Fibroblast of lung (primary cell): ENCODE results near the gene PAX2.

Experiments
- EZH2 ChIP-seq: IDR thresholded peaks from 2 replicates; pipeline ENCODE4 v1.5.1; 2012; ENCODE audit warnings: low read length, control low read depth, mild to moderate bottlenecking; ENCODE audit errors: missing control alignments
- TF ChIP-seq, protein P1 (sequence below), 2 donors: IDR thresholded peaks in 1 of 2; conservative IDR thresholded peaks in 1 of 2; 1 replicate in 1 of 2; 2 replicates in 1 of 2; pipeline ENCODE4 v1.5.1; 2011 to 2012; ENCODE audit warnings: low read length in 2 of 2, control low read depth in 1 of 2, inconsistent platforms in 1 of 2, low read depth in 1 of 2, mild to moderate bottlenecking in 1 of 2

DNA sequence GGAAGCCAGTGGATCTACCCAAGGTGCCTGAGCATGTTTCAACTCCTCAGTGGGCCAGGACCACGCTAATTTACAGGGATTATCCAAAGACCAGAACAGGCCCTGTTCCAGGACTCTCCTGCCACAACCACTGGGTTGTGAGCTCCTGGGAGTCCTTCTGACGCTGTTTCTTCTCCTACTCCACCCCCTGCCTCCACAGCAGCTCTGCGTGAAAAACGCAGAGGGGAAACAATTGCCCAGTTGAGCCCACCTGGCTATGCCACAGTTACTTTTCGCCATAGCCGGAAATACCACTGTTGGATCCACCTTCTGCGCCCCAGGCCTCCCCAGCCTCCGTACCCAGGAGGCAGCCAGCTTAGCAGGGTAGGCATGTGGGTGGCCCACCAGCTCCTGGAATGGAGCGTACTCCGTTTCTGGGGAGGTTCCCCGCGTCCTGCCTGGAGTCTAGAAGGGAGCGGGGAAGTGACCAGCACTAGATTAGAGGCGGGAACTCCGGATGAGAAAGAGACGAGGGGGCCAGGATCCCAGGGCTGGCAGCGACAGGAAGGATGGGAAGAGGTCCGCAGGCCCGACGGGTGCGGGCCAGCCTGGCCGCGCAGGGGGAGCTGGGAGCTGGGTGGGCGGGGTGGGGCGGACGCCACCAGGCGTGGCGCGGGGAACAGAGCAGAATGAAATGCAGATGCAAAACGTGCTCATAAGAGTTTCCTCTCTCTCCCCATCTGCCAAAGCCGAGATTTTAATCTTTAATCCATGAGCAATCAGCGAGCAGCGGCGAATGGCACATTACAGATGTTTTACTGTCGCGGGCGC lies 32.1 kb upstream of the PAX2 start:
- TF ChIP-seq, protein P1, sequence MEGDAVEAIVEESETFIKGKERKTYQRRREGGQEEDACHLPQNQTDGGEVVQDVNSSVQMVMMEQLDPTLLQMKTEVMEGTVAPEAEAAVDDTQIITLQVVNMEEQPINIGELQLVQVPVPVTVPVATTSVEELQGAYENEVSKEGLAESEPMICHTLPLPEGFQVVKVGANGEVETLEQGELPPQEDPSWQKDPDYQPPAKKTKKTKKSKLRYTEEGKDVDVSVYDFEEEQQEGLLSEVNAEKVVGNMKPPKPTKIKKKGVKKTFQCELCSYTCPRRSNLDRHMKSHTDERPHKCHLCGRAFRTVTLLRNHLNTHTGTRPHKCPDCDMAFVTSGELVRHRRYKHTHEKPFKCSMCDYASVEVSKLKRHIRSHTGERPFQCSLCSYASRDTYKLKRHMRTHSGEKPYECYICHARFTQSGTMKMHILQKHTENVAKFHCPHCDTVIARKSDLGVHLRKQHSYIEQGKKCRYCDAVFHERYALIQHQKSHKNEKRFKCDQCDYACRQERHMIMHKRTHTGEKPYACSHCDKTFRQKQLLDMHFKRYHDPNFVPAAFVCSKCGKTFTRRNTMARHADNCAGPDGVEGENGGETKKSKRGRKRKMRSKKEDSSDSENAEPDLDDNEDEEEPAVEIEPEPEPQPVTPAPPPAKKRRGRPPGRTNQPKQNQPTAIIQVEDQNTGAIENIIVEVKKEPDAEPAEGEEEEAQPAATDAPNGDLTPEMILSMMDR (conservative IDR thresholded peaks at IDR 0.05 in 1 of 2, IDR thresholded peaks at IDR 0.05 in 1 of 2; ENCODE audit: low read depth in 1 of 2, low read length in 2 of 2), result no peak
- peak; percentile 61 for TF ChIP-seq EZH2
